ENCODE results near the gene ACOT7. TPM values are rescaled to one million over a fixed set of nuclear protein-coding genes. Genes with fewer than 3 reads are reported as not detected.

Gene ACOT7
- total RNA-seq, 1 experiment from 2014 or later = 70.2 TPM

GRCh38 chr1:6244401-6245049 is 149.0 kb downstream of the ACOT7 start:
- Histone ChIP-seq H4K20me1 (ENCODE audit: insufficient read depth) (no peaks in the 10 kb centered on the region), H3F3A (ENCODE audit: insufficient read depth, low read depth) (no peaks in the 10 kb centered on the region; the same call in 1 of the 2 replicates), H3K4me1 (replicated peaks; ENCODE audit: insufficient read depth) (no peaks in the 10 kb centered on the region), H3K27ac (no peak overlapping the region), H3K4me3 (no peak overlapping the region), H3K36me3 (ENCODE audit: low read depth) (no peaks in the 10 kb centered on the region), H2AFZ (no peak overlapping the region), H3K9me3 (ENCODE audit: insufficient read depth, low read depth) (no peaks in the 10 kb centered on the region), H3K79me2 (ENCODE audit: low read depth) (no peaks in the 10 kb centered on the region), H3K27me3 (ENCODE audit: insufficient read depth, low read depth) (peaks cover 17% of the 10 kb centered on the region), H3K9me2 (ENCODE audit: insufficient read depth) (no peaks in the 10 kb centered on the region), H3K4me2 (no peak overlapping the region)
- intact Hi-C loops (cut with micrococcal nuclease; ENCODE audit: unreplicated experiment) = loop anchor here (1.0 to 5.0 kb wide), 4 partner anchors 135 to 403 kb away; no protein-coding TSS in a partner anchor
- ChIA-PET CTCF (interaction anchor here (0.6 to 1.0 kb wide), 9 partner anchors 10 to 193 kb away, joined by 3 to 10 read pairs (median 5); partner anchors contain the start of gene RNF207), POLR2A (ENCODE audit: unreplicated experiment) (interaction anchor here (0.6 kb wide), 1 partner anchor 42 kb away, joined by 10 read pairs; no protein-coding TSS in a partner anchor)
- DNase-seq = no peak
- TF ChIP-seq EZH2 (IDR thresholded peaks at IDR 0.05; ENCODE audit: low read depth) = no peak
- TF ChIP-seq, protein P1, sequence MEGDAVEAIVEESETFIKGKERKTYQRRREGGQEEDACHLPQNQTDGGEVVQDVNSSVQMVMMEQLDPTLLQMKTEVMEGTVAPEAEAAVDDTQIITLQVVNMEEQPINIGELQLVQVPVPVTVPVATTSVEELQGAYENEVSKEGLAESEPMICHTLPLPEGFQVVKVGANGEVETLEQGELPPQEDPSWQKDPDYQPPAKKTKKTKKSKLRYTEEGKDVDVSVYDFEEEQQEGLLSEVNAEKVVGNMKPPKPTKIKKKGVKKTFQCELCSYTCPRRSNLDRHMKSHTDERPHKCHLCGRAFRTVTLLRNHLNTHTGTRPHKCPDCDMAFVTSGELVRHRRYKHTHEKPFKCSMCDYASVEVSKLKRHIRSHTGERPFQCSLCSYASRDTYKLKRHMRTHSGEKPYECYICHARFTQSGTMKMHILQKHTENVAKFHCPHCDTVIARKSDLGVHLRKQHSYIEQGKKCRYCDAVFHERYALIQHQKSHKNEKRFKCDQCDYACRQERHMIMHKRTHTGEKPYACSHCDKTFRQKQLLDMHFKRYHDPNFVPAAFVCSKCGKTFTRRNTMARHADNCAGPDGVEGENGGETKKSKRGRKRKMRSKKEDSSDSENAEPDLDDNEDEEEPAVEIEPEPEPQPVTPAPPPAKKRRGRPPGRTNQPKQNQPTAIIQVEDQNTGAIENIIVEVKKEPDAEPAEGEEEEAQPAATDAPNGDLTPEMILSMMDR (conservative IDR thresholded peaks at IDR 0.05) = no peak
- no TSS peak for BruUV-seq (replicated peaks)

GRCh38 chr1:6243993-6244392 is 149.6 kb downstream of the ACOT7 start, which contains the start of gene HES3:
HES3 (plus strand) TSS chr1:6244179; CDS start chr1:6244366, 187 bp downstream.
- Histone ChIP-seq H3K4me2 (no peak within 1 kb of the TSS), H3K9me3 (ENCODE audit: insufficient read depth, low read depth) (no peaks in the 10 kb centered on the region), H3F3A (ENCODE audit: insufficient read depth, low read depth) (no peaks in the 10 kb centered on the region; the same call in 1 of the 2 replicates), H3K36me3 (ENCODE audit: low read depth) (no peaks in the 10 kb centered on the region), H3K4me1 (replicated peaks; ENCODE audit: insufficient read depth) (no peaks in the 10 kb centered on the region), H3K27me3 (ENCODE audit: insufficient read depth, low read depth) (peaks cover 17% of the 10 kb centered on the region), H3K4me3 (no peak within 1 kb of the TSS), H3K27ac (no peak within 1 kb of the TSS), H3K79me2 (ENCODE audit: low read depth) (no peaks in the 10 kb centered on the region), H2AFZ (no peak within 1 kb of the TSS), H3K9me2 (ENCODE audit: insufficient read depth) (no peaks in the 10 kb centered on the region), H4K20me1 (ENCODE audit: insufficient read depth) (no peaks in the 10 kb centered on the region)
- intact Hi-C loops (cut with micrococcal nuclease; ENCODE audit: unreplicated experiment) = no loop called here
- ChIA-PET POLR2A (ENCODE audit: unreplicated experiment) (interaction anchor here (0.6 kb wide), 1 partner anchor 42 kb away, joined by 10 read pairs; no protein-coding TSS in a partner anchor), CTCF (no interaction called here)
- DNase-seq = no peak
- TF ChIP-seq, protein P1 (conservative IDR thresholded peaks at IDR 0.05) = no peak
- TF ChIP-seq EZH2 (IDR thresholded peaks at IDR 0.05; ENCODE audit: low read depth) = no peak
- no TSS peak for BruUV-seq (replicated peaks)

DNA sequence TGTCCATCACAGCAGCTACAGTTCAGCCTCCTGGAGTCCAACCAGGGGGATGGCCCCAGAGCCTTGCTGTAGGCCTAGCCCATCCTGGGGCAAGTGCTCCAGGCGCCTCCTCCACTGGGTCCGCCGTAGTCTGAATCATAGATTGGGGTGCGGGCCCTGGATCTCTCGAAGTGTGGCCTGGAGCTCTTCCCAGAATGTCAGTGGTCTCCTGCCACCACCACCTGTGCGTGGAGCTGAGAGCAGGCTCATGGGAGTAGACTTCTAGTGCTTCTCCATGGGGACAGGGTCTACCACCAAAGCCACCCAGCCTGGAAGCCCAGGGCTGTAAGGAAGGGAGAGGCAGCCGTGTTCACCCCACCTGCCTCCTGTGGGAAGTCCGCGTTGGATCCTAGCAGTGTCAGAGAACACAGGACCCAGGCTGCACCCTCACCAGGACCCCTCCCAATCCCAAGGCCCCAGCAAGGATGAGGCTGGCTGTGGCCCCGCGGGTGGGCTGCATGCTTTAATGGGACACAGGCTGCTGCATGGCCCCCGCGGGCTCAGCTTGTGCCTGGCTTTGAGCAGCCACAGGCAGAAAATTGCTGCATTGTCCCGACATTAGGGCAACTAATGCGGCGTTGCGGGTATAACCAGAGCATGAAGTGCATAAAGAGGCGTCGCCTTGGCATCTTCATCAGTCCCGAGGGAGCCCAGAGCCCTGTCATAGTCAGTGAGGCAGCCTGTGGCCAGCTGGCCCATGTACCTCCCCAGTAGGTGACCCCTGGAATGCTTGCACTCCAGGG is 150.3 kb downstream of the ACOT7 start:
- CTCF ChIA-PET = interaction anchor here (0.6 kb wide), 1 partner anchor 187 kb away, joined by 10 read pairs; no protein-coding TSS in a partner anchor
- Histone ChIP-seq H3K27me3 (ENCODE audit: insufficient read depth, low read depth) (peaks cover 17% of the 10 kb centered on the region), H3K79me2 (ENCODE audit: low read depth) (no peaks in the 10 kb centered on the region), H3K9me2 (ENCODE audit: insufficient read depth) (no peaks in the 10 kb centered on the region), H3F3A (ENCODE audit: insufficient read depth, low read depth) (no peaks in the 10 kb centered on the region; the same call in 1 of the 2 replicates), H3K36me3 (ENCODE audit: low read depth) (no peaks in the 10 kb centered on the region), H3K4me1 (replicated peaks; ENCODE audit: insufficient read depth) (no peaks in the 10 kb centered on the region), H3K4me3 (no peak overlapping the region), H4K20me1 (ENCODE audit: insufficient read depth) (no peaks in the 10 kb centered on the region), H3K27ac (no peak overlapping the region), H3K9me3 (ENCODE audit: insufficient read depth, low read depth) (no peaks in the 10 kb centered on the region), H2AFZ (no peak overlapping the region), H3K4me2 (no peak overlapping the region)
- intact Hi-C loops (cut with micrococcal nuclease; ENCODE audit: unreplicated experiment) = no loop called here
- no peak for DNase-seq
- TF ChIP-seq, protein P1 (conservative IDR thresholded peaks at IDR 0.05) = no peak
- TF ChIP-seq EZH2 (IDR thresholded peaks at IDR 0.05; ENCODE audit: low read depth) = no peak
- no TSS peak for BruUV-seq (replicated peaks)
- POLR2A ChIA-PET (ENCODE audit: unreplicated experiment) = no interaction called here
